Vagina (tissue), 2 donors: ENCODE results near the gene TBL3. TPM values are rescaled to one million over a fixed set of nuclear protein-coding genes. Genes with fewer than 3 reads are reported as not detected.

Source experiments
- DNase-seq, 2 donors: peaks; one replicate each; pipeline ENCODE4 v3.0.0-alpha.2; 2017; ENCODE audit errors: extremely low spot score in 2 of 2
- H3K27ac ChIP-seq: fragments of 200-600 bp; sonication (generic); one replicate; pipeline ENCODE4 v1.5.1; 2019
- H3K27me3 ChIP-seq: fragments of 200-600 bp; sonication (generic); one replicate; pipeline ENCODE4 v1.5.1; 2019
- H3K36me3 ChIP-seq, 2 donors: fragments of 200-600 bp; sonication (generic); one replicate each; pipeline ENCODE4 v1.5.1; 2017 to 2019
- H3K4me1 ChIP-seq: fragments of 200-600 bp; sonication (generic); one replicate; pipeline ENCODE4 v1.5.1; 2019
- H3K4me3 ChIP-seq, 2 donors: fragments of 200-600 bp; sonication (generic); 1 replicate in 1 of 2; 2 replicates in 1 of 2; pipeline ENCODE4 v1.5.1; 2016 to 2019
- H3K9me3 ChIP-seq: fragments of 200-600 bp; sonication (generic); one replicate; pipeline ENCODE4 v1.5.1; 2019
- POLR2A ChIP-seq, 2 donors: fragments of 450-650 bp; IDR thresholded peaks; one replicate each; pipeline ENCODE4 v1.6.1; 2017; ENCODE audit warnings: antibody characterized with exemption in 2 of 2, mild to moderate bottlenecking in 2 of 2, moderate library complexity in 2 of 2
- POLR2AphosphoS5 ChIP-seq, 2 donors: sonication (generic); formaldehyde crosslinking; IDR thresholded peaks; one replicate each; pipeline ENCODE4 v1.9.0; 2017; ENCODE audit warnings: antibody characterized with exemption in 2 of 2, mild to moderate bottlenecking in 2 of 2, low read depth in 1 of 2; ENCODE audit not compliant: insufficient read depth in 1 of 2
- intact Hi-C: fragments of 100-400 bp; cut with DNase I; formaldehyde crosslinking; loops from one replicate; pipeline ENCODE4 v1.15.1; 2023
- total RNA-seq: library from RNA; depleted of rRNA; stranded (reverse); fragments of >200 nt; gene quantifications from one replicate; pipeline ENCODE4 v1.2.3, GENCODE V29; 2016
- TF ChIP-seq, protein P1 (sequence below), 3 experiments: fragments of 450-650 bp in 2 of 3; fragments of 200-600 bp in 1 of 3; sonication (generic) in 1 of 3; IDR thresholded peaks; one replicate each; pipeline ENCODE4 v1.5.1; 2017 to 2019; ENCODE audit warnings: antibody characterized with exemption in 3 of 3, mild to moderate bottlenecking in 2 of 3, moderate library complexity in 2 of 3

TBL3 gene
- total RNA-seq, 1 donor from 2014 or later = 44.2 TPM

DNA sequence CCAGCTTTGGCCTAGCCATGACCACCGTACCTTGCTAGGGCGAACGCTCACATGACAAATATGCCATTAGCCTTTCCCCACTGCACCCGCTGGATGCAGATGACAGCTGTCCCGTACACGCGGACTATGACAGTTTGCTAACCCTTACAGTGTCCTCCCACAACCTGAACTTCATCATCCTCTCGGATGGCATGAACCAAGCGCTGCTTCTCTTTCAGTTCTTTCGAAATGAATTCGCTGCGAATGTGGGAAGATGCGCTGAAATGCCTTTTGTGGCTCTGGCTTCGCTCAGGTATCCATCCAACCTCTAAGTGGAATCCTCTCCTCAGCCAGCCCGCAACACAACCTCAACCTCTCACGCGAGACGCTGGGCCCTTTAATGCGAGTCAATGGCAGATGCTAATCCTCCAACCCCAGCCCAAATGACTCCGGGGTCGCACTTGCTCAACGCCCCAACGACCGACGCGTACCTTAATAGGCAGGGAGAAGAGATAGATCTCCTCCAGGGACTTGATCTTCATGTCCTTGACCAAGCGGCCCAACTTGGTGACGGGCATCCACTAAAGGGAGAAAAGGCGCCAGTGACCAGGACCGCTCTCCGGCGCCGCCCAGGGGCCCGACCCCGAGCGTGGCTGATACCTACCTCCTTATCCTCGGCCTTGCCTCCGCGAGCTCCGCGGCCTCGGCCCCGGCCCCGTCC lies 7.9 kb upstream of the TBL3 start:
- Histone ChIP-seq H3K4me3 (peak overlapping the region; percentile 88 to 98), H3K27ac (peak overlapping the region; percentile 91), H3K27me3 (no peaks in the 10 kb centered on the region), H3K9me3 (no peaks in the 10 kb centered on the region), H3K36me3 (peaks cover 0 to 31% of the 10 kb centered on the region in 2 donors), H3K4me1 (peaks cover 52% of the 10 kb centered on the region)
- intact Hi-C loops = no loop called here
- no peak for DNase-seq
- TF ChIP-seq, protein P1, sequence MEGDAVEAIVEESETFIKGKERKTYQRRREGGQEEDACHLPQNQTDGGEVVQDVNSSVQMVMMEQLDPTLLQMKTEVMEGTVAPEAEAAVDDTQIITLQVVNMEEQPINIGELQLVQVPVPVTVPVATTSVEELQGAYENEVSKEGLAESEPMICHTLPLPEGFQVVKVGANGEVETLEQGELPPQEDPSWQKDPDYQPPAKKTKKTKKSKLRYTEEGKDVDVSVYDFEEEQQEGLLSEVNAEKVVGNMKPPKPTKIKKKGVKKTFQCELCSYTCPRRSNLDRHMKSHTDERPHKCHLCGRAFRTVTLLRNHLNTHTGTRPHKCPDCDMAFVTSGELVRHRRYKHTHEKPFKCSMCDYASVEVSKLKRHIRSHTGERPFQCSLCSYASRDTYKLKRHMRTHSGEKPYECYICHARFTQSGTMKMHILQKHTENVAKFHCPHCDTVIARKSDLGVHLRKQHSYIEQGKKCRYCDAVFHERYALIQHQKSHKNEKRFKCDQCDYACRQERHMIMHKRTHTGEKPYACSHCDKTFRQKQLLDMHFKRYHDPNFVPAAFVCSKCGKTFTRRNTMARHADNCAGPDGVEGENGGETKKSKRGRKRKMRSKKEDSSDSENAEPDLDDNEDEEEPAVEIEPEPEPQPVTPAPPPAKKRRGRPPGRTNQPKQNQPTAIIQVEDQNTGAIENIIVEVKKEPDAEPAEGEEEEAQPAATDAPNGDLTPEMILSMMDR (IDR thresholded peaks at IDR 0.05) = no peak
- no peak for TF ChIP-seq POLR2AphosphoS5 (IDR thresholded peaks at IDR 0.05; ENCODE audit: insufficient read depth in 1 of 2, low read depth in 1 of 2)
- TF ChIP-seq POLR2A (IDR thresholded peaks at IDR 0.05) = no peak

- peaks cover 0 to 31% of the 10 kb centered on the region in 2 donors for H3K36me3 ChIP-seq
- TF ChIP-seq POLR2AphosphoS5 (IDR thresholded peaks at IDR 0.05; ENCODE audit: insufficient read depth in 1 of 2, low read depth in 1 of 2) (peak; percentile 95 to 99), POLR2A (IDR thresholded peaks at IDR 0.05) (peak in 1 of 2 donors; percentile 93)
- TF ChIP-seq, protein P1 (IDR thresholded peaks at IDR 0.05) = no peak
- H3K27ac ChIP-seq = peak within 1 kb of the TSS; percentile 91
- H3K27me3 ChIP-seq = no peaks in the 10 kb centered on the region
- H3K4me3 ChIP-seq = peak within 1 kb of the TSS; percentile 88 to 98
- DNase-seq = peak in 1 of 2 donors; percentile 99
- no peaks in the 10 kb centered on the region for H3K9me3 ChIP-seq
- intact Hi-C loops = no loop called here
- H3K4me1 ChIP-seq = peaks cover 49% of the 10 kb centered on the region
These were observed 7.1 kb upstream of the TBL3 start, which contains the start of gene RPS2 for GRCh38 chr16:1964506-1965395. Gene RPS2 (minus strand): TSS chr16:1964826. CDS start chr16:1964625, 201 bp downstream.

DNA sequence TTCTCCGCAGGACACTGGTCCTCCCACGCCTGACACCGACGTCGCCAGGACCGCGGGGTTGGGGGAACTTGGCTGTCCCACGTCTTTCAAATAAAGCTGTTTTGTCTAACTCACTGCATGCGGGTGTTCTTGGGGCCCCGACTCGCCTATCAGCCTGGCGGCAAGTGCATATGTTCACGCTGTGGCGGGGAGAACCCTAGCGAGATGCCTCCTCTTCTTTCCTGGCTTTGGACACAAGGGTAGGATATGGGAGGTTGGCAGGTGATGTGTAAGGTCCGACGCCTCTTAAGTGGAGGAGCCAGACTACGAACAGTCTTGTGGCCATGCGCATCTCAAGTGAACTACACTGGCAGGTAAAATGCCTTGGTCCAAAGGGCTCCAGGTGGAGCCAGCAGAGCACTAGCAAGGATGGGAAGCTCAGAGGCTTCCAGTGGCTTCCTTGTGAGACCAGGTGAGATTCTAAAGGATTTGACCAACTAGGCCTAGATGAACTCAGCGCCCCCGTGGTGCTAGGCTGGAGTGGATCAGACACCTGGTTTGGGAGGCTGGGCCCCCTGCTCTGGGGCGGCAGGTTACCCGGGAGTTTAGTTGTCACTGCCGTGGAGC lies 6.4 kb upstream of the TBL3 start:
- TF ChIP-seq, protein P1 (IDR thresholded peaks at IDR 0.05) = no peak
- TF ChIP-seq POLR2AphosphoS5 (IDR thresholded peaks at IDR 0.05; ENCODE audit: insufficient read depth in 1 of 2, low read depth in 1 of 2) (no peak), POLR2A (IDR thresholded peaks at IDR 0.05) (no peak)
- Histone ChIP-seq H3K27ac (peak overlapping the region; percentile 91), H3K36me3 (peaks cover 0 to 31% of the 10 kb centered on the region in 2 donors), H3K27me3 (no peaks in the 10 kb centered on the region), H3K4me3 (peak overlapping the region; percentile 88 to 98), H3K9me3 (no peaks in the 10 kb centered on the region), H3K4me1 (peaks cover 42% of the 10 kb centered on the region)
- intact Hi-C loops = no loop called here
- no peak for DNase-seq

- no peaks in the 10 kb centered on the region for H3K9me3 ChIP-seq
- intact Hi-C loops = no loop called here
- no peak for TF ChIP-seq POLR2AphosphoS5 (IDR thresholded peaks at IDR 0.05; ENCODE audit: insufficient read depth in 1 of 2, low read depth in 1 of 2)
- peak within 1 kb of the TSS; percentile 88 to 98 for H3K4me3 ChIP-seq
- H3K36me3 ChIP-seq = peaks cover 0 to 22% of the 10 kb centered on the region in 2 donors
- no peak for DNase-seq
- H3K27me3 ChIP-seq = no peaks in the 10 kb centered on the region
- peaks cover 41% of the 10 kb centered on the region for H3K4me1 ChIP-seq
- H3K27ac ChIP-seq = peak within 1 kb of the TSS; percentile 91
These were observed 5.4 kb upstream of the TBL3 start, which contains the start of gene RNF151 for GRCh38 chr16:1966460-1966859. Gene RNF151 (plus strand): TSS chr16:1966856. CDS start chr16:1966882, 26 bp downstream.
